Mesodermal cell (in vitro differentiated cells): Measurements from ENCODE around the gene PYGB.

Experiments used
- H3K27ac ChIP-seq: 2 replicates; pipeline ENCODE4 v1.7.0; 2013; ENCODE audit warnings: mild to moderate bottlenecking, low read depth, low read length, moderate library complexity; ENCODE audit not compliant: severe bottlenecking
- H3K36me3 ChIP-seq: 2 replicates; pipeline ENCODE4 v1.7.1; 2013; ENCODE audit warnings: mild to moderate bottlenecking, low read length, moderate library complexity; ENCODE audit not compliant: control insufficient read depth, insufficient read depth
- H3K4me1 ChIP-seq: one replicate; pipeline ENCODE4 v1.7.1; 2013; ENCODE audit warnings: mild to moderate bottlenecking, low read length; ENCODE audit not compliant: insufficient read depth, control insufficient read depth, poor library complexity, severe bottlenecking
- H3K4me3 ChIP-seq: 2 replicates; pipeline ENCODE4 v1.7.0; 2013; ENCODE audit warnings: low read length, control low read depth, mild to moderate bottlenecking; ENCODE audit not compliant: insufficient read depth, poor library complexity, severe bottlenecking; ENCODE audit errors: extremely low read depth
- H3K9me3 ChIP-seq: 2 replicates; pipeline ENCODE4 v1.7.1; 2013; ENCODE audit warnings: mild to moderate bottlenecking, low read length, moderate library complexity; ENCODE audit not compliant: control insufficient read depth
- WGBS, 2 experiments: methylation state at CpG; one replicate each; pipeline ENCODE4 v1.1.5; 2013; ENCODE audit warnings: missing lambda C conversion rate in 2 of 2; ENCODE audit not compliant: insufficient coverage in 2 of 2; 5-methylcytosine and 5-hydroxymethylcytosine counted together

Gene PYGB

GRCh38 chr20:25273541-25274358 lies 25.9 kb downstream of the PYGB start:
- Histone ChIP-seq H3K36me3 (peaks cover 84% of the 10 kb centered on the region), H3K4me3 (no peak overlapping the region), H3K9me3 (no peaks in the 10 kb centered on the region), H3K27ac (no peak overlapping the region), H3K4me1 (no peaks in the 10 kb centered on the region)
- 93% methylated on average over 11 to 17 of the region's 20 CpGs for WGBS, 2 experiments

- 97 to 99% methylated on average over 18 to 20 of the region's 20 CpGs for WGBS, 2 experiments
- Histone ChIP-seq H3K9me3 (no peaks in the 10 kb centered on the region), H3K36me3 (peaks cover 84% of the 10 kb centered on the region)
Measured at GRCh38 chr20:25274481-25274880, 26.6 kb downstream of the PYGB start.

GRCh38 chr20:25274891-25275812 lies 27.3 kb downstream of the PYGB start:
- 93 to 95% methylated on average over 29 to 31 of the region's 32 CpGs for WGBS, 2 experiments

More at GRCh38 chr20:25274481-25274880, 26.6 kb downstream of the PYGB start:
- no peak overlapping the region for H3K4me3 ChIP-seq
- no peak overlapping the region for H3K27ac ChIP-seq
- no peaks in the 10 kb centered on the region for H3K4me1 ChIP-seq

DNA sequence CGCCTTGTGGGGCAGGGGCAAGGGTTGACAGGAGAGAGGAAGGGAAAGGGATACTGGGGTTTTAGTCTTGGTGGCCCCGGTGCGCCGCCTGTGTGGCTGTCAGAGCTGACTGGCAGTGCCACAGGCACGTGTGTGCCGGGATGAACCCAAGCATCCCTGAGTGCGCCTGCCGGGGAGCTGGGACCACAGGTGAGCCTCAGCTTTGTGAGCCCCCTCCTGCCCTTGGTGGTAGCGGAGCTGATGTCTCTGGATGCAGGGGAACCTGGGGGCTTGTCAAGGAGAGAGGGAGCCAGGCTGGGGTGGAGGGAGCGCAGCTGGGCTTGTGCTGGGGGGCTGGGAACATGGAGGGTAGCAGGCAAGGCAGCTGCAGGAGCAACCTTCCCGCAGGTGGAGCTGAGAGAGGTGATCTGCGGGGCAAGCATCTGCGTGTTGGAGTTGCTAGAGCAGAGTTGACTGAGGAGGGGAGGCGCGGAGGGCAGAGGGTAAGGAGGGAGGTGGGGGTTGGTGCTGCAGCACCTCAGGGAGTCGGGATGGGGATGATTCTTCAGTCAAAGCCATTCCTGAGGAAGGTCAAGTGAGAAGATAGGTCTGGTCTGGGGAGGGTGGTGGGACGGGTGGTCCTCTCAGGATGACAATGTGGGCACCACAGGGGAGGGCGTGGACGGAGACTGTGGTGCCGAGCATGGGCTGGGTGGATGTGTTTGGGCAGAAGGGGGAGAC lies 28.1 kb downstream of the PYGB start:
- no peaks in the 10 kb centered on the region for H3K4me1 ChIP-seq
- H3K27ac ChIP-seq: no peak overlapping the region
- WGBS, 2 experiments: 93 to 96% methylated on average over 17 to 19 of the region's 20 CpGs
- no peaks in the 10 kb centered on the region for H3K9me3 ChIP-seq
- H3K36me3 ChIP-seq: peaks cover 86% of the 10 kb centered on the region
- H3K4me3 ChIP-seq: no peak overlapping the region

More at GRCh38 chr20:25274891-25275812, 27.3 kb downstream of the PYGB start:
- Histone ChIP-seq H3K9me3 (no peaks in the 10 kb centered on the region), H3K4me3 (no peak overlapping the region), H3K27ac (no peak overlapping the region), H3K36me3 (peaks cover 86% of the 10 kb centered on the region), H3K4me1 (no peaks in the 10 kb centered on the region)

DNA sequence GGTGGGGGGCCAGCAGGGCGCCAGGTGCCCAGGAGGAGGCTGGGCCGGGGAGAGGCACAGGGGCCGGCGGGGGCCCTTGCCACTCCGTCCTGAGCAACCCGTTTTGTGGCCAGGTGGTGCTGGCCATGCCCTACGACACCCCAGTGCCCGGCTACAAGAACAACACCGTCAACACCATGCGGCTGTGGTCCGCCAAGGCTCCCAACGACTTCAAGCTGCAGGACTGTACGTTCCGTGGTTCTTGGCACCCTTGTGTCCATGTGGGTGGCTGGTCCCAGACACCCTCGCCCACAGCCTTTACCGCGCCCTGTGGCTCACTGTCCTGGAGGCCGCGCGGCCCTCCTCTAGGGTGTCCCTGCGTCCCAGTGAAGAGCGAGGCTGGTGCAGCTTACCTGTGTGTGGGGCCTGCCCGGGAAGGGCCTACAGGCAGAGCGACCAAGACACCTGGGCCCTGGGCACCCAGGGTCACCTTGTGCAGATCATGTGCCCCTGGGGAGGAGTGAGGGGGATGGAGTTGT lies 28.7 kb downstream of the PYGB start:
- Histone ChIP-seq H3K36me3 (peaks cover 85% of the 10 kb centered on the region), H3K4me3 (no peak overlapping the region), H3K4me1 (no peaks in the 10 kb centered on the region), H3K27ac (no peak overlapping the region), H3K9me3 (no peaks in the 10 kb centered on the region)
- 95 to 96% methylated on average over 23 of the region's 24 CpGs for WGBS, 2 experiments

- no peak overlapping the region for H3K27ac ChIP-seq
- H3K4me3 ChIP-seq: no peak overlapping the region
- no peaks in the 10 kb centered on the region for H3K4me1 ChIP-seq
- peaks cover 85% of the 10 kb centered on the region for H3K36me3 ChIP-seq
- 93% methylated on average over 21 to 23 of the region's 24 CpGs for WGBS, 2 experiments
- H3K9me3 ChIP-seq: no peaks in the 10 kb centered on the region
Measured at GRCh38 chr20:25277051-25277801, 29.3 kb downstream of the PYGB start.

DNA sequence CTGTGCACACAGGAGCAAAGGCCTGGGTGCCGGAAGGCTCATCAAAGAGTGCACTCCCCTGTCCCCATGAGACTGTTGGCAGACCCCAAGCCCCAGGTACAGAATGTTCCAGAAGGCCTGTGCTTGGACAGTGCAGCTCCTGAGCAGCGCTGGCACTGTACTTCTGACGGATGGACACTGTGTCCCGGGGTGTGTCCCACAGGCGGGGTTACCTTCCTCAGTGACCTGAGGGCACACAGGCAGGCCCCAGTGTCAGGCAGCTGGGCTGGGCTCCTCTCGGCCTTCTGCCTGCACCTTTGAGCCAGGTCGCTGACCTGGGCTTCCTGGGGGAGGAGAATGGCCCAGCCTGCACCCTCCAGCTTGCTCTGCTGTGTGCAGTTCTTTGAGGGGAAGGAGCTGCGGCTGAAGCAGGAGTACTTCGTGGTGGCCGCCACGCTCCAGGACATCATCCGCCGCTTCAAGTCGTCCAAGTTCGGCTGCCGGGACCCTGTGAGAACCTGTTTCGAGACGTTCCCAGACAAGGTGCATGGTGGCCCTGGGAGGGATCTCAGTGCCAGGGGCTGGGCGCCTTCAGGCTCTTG lies 30.1 kb downstream of the PYGB start:
- no peak overlapping the region for H3K27ac ChIP-seq
- 91 to 95% methylated on average over 19 of the region's 19 CpGs for WGBS, 2 experiments
- H3K4me1 ChIP-seq: no peaks in the 10 kb centered on the region
- H3K36me3 ChIP-seq: peaks cover 84% of the 10 kb centered on the region
- H3K9me3 ChIP-seq: no peaks in the 10 kb centered on the region
- H3K4me3 ChIP-seq: no peak overlapping the region

DNA sequence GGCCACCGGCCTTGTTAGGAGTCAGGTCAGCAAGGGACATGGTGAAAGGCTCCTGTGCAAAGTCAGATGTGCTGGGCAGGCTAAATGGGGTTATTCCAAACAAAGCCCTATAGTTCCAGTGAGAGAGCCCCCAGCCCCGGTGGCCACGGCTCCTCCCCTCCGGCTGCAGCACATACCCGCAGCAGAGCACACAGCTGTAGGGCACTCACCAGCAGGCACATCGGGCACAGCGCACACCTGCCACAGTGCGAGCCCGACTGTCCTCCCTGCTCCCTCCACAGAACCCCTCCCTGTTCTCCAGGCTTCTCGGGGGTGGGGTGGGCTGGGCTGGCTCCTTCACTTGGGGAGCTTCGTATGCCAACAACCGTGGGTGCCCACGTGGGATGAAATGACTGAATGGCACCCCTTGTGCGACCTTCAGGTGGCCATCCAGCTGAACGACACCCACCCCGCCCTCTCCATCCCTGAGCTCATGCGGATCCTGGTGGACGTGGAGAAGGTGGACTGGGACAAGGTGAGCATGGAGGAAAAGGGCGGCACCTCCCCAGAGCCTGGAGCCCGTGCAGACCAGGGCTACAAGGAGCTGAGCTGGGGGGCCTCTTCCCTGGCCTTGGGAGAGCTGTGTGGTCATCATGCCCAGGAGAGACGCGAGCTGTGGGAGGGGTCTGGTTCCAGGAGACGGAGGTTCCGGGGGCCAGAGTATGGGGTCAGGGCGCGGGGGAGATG lies 30.9 kb downstream of the PYGB start:
- Histone ChIP-seq H3K36me3 (peaks cover 83% of the 10 kb centered on the region), H3K4me1 (no peaks in the 10 kb centered on the region), H3K9me3 (no peaks in the 10 kb centered on the region), H3K27ac (no peak overlapping the region), H3K4me3 (no peak overlapping the region)
- WGBS, 2 experiments: 96 to 97% methylated on average over 20 to 24 of the region's 26 CpGs

DNA sequence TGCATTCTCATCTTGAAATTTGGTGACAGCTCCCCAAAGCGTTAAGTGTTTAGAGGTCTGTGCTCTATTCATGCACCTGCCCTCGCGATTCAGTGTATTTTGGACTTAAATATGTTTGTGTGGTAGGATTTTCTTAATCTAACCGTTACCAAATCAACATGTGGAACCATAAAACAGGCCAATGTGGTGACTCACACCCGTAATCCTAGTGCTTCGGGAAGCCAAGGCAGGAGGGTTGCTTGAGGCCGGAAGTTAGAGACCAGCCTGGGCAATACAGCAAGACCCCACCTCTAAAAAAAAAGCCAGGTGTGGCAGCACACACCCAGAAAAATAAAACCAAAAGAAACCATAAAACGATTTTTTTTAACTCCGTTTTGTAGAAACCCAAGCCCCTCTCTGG lies 31.5 kb downstream of the PYGB start:
- no peak overlapping the region for H3K27ac ChIP-seq
- H3K4me3 ChIP-seq: no peak overlapping the region
- WGBS, 2 experiments: 94 to 98% methylated on average over 6 of the region's 9 CpGs
- peaks cover 83% of the 10 kb centered on the region for H3K36me3 ChIP-seq
- H3K9me3 ChIP-seq: no peaks in the 10 kb centered on the region
- H3K4me1 ChIP-seq: no peaks in the 10 kb centered on the region
